PFSK-1 (cell line): ENCODE results near the gene CASK.

Source experiments
- POLR2AphosphoS5 ChIP-seq: IDR thresholded peaks from 2 replicates; pipeline ENCODE4 v1.6.1; 2012; ENCODE audit warnings: low read depth, mild to moderate bottlenecking, control low read depth, low read length, moderate library complexity
- SIN3A ChIP-seq: IDR thresholded peaks from 2 replicates; pipeline ENCODE4 v1.6.1; 2012; ENCODE audit warnings: mild to moderate bottlenecking, low read length, moderate library complexity, borderline replicate concordance; ENCODE audit not compliant: insufficient read depth
- TF ChIP-seq, protein P1 (sequence below), 2 experiments: IDR thresholded peaks; 2 replicates each; pipeline versions ENCODE4 v1.6.1 to v1.8.0; 2011 to 2012; ENCODE audit warnings: low read depth in 2 of 2, low read length in 2 of 2, control low read depth in 1 of 2, inconsistent platforms in 1 of 2, mild to moderate bottlenecking in 1 of 2, moderate library complexity in 1 of 2; ENCODE audit not compliant: insufficient read depth in 1 of 2

DNA sequence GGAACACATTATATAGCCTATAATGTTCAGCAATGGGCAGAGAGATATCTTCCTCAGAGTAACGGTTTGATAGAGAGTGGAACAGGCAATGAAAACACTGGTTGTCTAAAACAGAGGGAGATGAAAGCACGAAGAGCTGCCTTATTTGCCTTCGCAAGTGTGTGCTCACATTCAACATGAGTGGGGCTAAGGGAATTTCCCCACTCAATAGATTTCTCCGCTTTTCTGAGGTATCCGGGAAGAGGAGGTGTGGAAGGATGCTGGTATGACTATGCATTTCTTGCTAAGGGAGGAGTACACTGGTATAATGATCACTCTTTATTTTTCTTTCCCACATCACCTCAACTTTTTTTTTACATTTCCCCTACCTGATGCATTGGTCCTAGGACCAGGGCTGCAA lies 207.1 kb downstream of the CASK start:
- TF ChIP-seq POLR2AphosphoS5 (no peak), SIN3A (no peak)
- TF ChIP-seq, protein P1, sequence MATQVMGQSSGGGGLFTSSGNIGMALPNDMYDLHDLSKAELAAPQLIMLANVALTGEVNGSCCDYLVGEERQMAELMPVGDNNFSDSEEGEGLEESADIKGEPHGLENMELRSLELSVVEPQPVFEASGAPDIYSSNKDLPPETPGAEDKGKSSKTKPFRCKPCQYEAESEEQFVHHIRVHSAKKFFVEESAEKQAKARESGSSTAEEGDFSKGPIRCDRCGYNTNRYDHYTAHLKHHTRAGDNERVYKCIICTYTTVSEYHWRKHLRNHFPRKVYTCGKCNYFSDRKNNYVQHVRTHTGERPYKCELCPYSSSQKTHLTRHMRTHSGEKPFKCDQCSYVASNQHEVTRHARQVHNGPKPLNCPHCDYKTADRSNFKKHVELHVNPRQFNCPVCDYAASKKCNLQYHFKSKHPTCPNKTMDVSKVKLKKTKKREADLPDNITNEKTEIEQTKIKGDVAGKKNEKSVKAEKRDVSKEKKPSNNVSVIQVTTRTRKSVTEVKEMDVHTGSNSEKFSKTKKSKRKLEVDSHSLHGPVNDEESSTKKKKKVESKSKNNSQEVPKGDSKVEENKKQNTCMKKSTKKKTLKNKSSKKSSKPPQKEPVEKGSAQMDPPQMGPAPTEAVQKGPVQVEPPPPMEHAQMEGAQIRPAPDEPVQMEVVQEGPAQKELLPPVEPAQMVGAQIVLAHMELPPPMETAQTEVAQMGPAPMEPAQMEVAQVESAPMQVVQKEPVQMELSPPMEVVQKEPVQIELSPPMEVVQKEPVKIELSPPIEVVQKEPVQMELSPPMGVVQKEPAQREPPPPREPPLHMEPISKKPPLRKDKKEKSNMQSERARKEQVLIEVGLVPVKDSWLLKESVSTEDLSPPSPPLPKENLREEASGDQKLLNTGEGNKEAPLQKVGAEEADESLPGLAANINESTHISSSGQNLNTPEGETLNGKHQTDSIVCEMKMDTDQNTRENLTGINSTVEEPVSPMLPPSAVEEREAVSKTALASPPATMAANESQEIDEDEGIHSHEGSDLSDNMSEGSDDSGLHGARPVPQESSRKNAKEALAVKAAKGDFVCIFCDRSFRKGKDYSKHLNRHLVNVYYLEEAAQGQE (IDR thresholded peaks at IDR 0.05; ENCODE audit: insufficient read depth in 1 of 2, low read depth in 2 of 2, low read length in 2 of 2): no peak
